ENCODE measurements around the gene PLA2G4B. TPM values are rescaled to one million over a fixed set of nuclear protein-coding genes. Genes with fewer than 3 reads are reported as not detected.

The PLA2G4B gene
- total RNA-seq, 3 donors from 2014 or later, result 3.6 to 5.5 (median 4.9) TPM

DNA sequence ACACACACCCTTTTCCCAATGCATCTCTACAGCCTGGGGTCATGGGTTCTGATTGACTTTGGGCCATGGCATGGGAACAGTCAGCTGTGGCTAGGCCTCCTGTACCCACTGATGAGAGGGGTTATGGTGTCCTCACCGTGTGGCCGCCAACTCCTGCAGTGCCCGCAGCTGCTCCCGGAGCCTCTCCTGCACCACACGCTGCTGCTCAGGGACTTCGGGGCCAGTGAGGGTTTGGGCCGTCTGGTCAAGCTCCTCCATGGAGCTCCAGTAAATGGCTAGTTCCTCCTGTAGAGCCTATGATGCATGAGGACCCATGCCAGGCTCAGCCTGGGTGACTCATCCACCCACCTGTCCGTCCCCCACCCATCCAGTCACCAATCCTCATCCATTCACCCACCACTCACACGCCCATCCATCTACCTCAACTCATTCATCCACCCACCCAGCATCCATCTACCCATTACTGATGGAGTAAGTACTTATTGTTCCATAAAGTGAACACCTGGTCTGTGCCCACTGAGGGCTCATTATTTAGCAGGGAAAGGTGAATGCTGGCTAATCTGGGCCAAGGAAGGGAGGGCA is 33.6 kb downstream of the PLA2G4B start:
- no peak overlapping the region for H3K4me3 Mint-ChIP-seq
- no peak for DNase-seq
- no peaks in the 10 kb centered on the region for H3K36me3 Mint-ChIP-seq (ENCODE audit: insufficient read depth)
- ATAC-seq, result no peak
- H3K4me1 Mint-ChIP-seq (ENCODE audit: low read depth), result peaks cover 6% of the 10 kb centered on the region
- no peaks in the 10 kb centered on the region for H3K27me3 Mint-ChIP-seq (ENCODE audit: low read depth)
- no peaks in the 10 kb centered on the region for H3K9me3 Mint-ChIP-seq

GRCh38 chr15:41873711-41874110 is 35.1 kb downstream of the PLA2G4B start:
- peaks cover 6% of the 10 kb centered on the region for H3K4me1 Mint-ChIP-seq (ENCODE audit: low read depth)
- H3K36me3 Mint-ChIP-seq (ENCODE audit: insufficient read depth), result no peaks in the 10 kb centered on the region
- no peaks in the 10 kb centered on the region for H3K27me3 Mint-ChIP-seq (ENCODE audit: low read depth)
- ATAC-seq (no peak), DNase-seq (no peak)
- no peaks in the 10 kb centered on the region for H3K9me3 Mint-ChIP-seq
- no peak overlapping the region for H3K4me3 Mint-ChIP-seq

DNA sequence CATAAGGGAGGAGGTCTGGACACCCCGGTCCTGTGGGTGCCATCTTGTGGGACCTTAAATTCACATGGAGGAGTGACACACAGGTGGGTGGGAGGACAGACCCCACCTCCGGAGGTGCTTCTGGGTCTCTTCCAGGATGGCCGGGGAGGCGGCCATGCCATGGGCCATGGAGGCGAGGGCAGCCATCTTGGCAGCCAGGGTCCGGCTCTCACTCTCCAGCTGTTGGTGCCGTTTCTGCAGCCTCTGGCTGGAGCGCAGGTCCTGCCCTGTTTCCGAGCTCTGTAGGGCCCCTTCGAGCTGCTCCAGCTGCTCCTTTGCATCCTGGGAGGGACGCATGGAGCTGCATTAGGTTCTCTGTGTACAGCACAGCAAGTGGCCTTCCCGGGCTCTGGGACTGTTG is 36.1 kb downstream of the PLA2G4B start:
- DNase-seq (no peak), ATAC-seq (no peak)
- H3K27me3 Mint-ChIP-seq (ENCODE audit: low read depth), result peaks cover 3% of the 10 kb centered on the region
- peaks cover 6% of the 10 kb centered on the region for H3K4me1 Mint-ChIP-seq (ENCODE audit: low read depth)
- H3K9me3 Mint-ChIP-seq, result no peaks in the 10 kb centered on the region
- no peaks in the 10 kb centered on the region for H3K36me3 Mint-ChIP-seq (ENCODE audit: insufficient read depth)
- no peak overlapping the region for H3K4me3 Mint-ChIP-seq

GRCh38 chr15:41876007-41876406 is 37.4 kb downstream of the PLA2G4B start:
- Mint-ChIP-seq H3K27me3 (ENCODE audit: low read depth) (peaks cover 9% of the 10 kb centered on the region), H3K9me3 (no peaks in the 10 kb centered on the region), H3K36me3 (ENCODE audit: insufficient read depth) (no peaks in the 10 kb centered on the region), H3K4me1 (ENCODE audit: low read depth) (peaks cover under 1% of the 10 kb centered on the region), H3K4me3 (no peak overlapping the region)
- ATAC-seq, result no peak
- DNase-seq, result no peak

DNA sequence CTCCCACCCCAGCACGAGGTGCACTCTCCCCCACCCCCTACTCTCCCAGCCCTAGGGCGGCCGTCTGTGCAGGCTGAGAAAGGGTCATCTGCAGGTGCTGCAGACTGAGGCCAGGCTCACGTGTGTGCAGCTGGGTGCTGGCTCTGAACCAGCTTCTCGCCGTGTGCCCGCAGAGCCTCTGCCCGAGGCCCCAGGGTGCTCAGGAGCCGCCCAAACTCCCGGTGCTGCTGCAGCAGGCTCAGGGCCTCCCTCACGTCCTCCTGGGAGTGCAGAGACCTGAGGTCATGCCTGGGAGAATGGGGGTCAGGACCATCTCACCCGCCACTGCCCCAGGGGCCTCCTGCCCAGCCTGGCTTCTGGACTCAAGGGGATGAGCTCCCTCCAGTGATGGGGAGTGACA is 38.0 kb downstream of the PLA2G4B start:
- ATAC-seq (no peak), DNase-seq (no peak)
- Mint-ChIP-seq H3K4me1 (ENCODE audit: low read depth) (peaks cover 4% of the 10 kb centered on the region), H3K27me3 (ENCODE audit: low read depth) (peaks cover 15% of the 10 kb centered on the region), H3K4me3 (no peak overlapping the region), H3K36me3 (ENCODE audit: insufficient read depth) (no peaks in the 10 kb centered on the region), H3K9me3 (no peaks in the 10 kb centered on the region)

DNA sequence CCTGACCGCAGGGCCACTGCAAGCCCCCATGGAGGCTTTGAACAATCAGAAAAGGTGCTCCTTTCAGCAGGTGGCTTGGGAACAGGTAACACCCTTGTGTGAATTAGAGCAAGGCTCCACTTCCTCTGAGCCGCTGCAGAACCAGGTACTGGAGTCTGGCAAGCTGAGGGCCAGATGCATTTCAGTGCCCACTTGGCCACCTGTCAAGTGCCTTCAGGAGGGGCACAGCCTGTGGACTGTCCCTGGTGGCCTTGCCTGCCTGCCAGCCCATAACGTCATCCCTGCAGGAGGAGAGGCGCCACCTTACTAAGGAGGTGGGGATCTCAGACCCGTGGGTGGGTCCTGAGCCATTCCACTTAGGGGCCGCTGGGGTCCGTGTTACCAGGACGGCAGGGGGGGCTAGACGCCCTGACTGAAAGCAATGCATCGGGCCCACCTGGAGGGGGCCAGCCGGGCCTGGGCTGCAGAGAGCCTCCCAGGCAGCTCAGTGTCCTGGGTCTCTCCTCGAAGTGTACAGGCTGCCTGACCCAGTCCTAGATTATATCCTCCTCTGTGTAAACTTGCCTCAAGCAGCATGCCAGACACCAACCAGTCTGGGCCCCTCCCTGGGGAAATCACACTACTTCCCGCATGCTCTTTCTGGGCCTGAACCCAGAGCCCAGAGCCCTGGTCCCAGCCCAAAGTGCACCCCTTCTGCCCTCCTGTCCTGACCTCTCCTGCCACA is 39.1 kb downstream of the PLA2G4B start:
- H3K27me3 Mint-ChIP-seq (ENCODE audit: low read depth), result peaks cover 15% of the 10 kb centered on the region
- no peak overlapping the region for H3K4me3 Mint-ChIP-seq
- ATAC-seq (no peak), DNase-seq (no peak)
- no peaks in the 10 kb centered on the region for H3K36me3 Mint-ChIP-seq (ENCODE audit: insufficient read depth)
- no peaks in the 10 kb centered on the region for H3K9me3 Mint-ChIP-seq
- H3K4me1 Mint-ChIP-seq (ENCODE audit: low read depth), result peaks cover 4% of the 10 kb centered on the region

DNA sequence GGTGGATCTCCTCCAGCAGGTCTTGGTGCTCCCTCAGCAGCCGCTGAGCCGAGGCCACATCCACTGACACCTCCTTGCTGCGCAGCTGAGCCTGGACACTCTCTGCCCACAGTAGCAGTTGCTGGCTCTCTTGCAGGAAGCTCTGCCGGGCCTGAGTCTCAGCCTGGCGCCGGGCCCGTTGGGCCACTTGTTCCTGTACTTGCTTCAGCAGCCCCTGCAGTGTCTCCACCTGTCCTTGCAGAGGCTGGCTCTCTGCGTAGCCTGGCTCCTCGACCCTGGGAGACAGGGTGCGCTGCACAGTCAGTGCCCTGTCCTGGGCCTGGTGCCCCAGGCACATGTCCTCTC is 39.7 kb downstream of the PLA2G4B start:
- ATAC-seq, result no peak
- Mint-ChIP-seq H3K4me1 (ENCODE audit: low read depth) (peaks cover 4% of the 10 kb centered on the region), H3K27me3 (ENCODE audit: low read depth) (peaks cover 15% of the 10 kb centered on the region), H3K36me3 (ENCODE audit: insufficient read depth) (no peaks in the 10 kb centered on the region), H3K4me3 (no peak overlapping the region), H3K9me3 (no peaks in the 10 kb centered on the region)
- DNase-seq, result no peak

DNA sequence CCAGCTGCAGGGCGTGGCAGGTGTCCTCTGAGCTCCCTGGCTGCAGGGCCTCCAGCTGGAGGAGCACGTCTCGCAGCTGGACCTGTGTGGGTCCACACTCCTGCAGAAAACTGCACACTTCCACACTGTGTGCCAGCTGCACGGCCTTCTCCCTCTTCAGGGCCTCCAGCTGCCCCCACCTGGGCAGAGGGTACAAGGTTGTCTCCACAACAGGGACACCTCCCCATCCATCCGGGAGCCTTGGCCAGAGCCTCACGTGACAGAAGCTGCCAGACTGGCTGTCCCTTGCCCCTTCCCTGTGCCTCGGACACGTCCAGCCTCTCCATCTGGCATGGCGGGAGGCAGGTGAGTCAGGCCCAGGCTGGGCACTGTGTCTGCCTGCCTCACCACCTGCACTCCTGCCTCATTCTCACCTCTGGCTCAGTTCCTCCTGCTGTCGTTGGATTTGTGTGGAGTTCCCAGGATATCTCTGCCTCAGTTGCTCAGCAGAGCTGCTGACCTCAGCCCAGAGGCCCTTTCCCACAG is 40.7 kb downstream of the PLA2G4B start:
- no peaks in the 10 kb centered on the region for H3K9me3 Mint-ChIP-seq
- DNase-seq (no peak), ATAC-seq (no peak)
- no peaks in the 10 kb centered on the region for H3K36me3 Mint-ChIP-seq (ENCODE audit: insufficient read depth)
- no peak overlapping the region for H3K4me3 Mint-ChIP-seq
- H3K4me1 Mint-ChIP-seq (ENCODE audit: low read depth), result peaks cover 4% of the 10 kb centered on the region
- peaks cover 16% of the 10 kb centered on the region for H3K27me3 Mint-ChIP-seq (ENCODE audit: low read depth)

DNA sequence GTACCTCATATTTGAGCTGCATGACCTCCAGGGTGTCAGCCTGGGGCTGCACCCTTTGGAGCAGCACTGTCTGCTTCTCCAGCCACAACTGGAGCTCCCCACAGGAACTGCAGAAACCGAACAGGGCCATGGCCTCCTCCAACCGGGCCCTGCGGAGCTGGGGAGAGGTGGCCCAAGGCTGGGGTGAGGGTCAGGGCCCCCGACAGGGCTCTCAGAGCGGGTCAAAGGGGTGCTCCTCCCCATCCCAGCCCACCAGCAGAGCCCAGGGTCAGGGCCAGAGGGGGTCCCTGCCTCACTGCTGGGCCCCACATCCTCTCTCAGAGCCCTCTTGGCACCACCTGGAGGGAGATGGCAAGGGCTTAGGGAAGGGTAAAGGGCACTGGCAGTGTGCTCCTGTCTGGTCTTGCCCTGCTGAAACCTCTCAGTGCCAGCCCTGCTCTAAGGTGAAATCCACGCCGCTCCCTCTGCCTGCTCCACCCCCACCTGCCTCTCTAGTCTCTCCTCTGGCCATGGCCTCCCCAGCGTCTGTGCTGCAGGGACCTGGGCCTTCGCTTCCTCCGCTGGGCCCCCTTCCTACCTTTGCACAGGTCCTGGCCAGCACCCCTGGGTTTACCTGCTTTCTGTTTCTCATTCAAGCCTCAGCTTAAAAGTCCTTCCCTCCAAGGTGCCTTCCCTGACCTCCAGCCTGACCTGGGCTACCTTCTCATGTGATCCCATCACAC is 41.7 kb downstream of the PLA2G4B start:
- DNase-seq, result no peak
- no peaks in the 10 kb centered on the region for H3K9me3 Mint-ChIP-seq
- peaks cover 17% of the 10 kb centered on the region for H3K27me3 Mint-ChIP-seq (ENCODE audit: low read depth)
- no peak overlapping the region for H3K4me3 Mint-ChIP-seq
- ATAC-seq, result no peak
- H3K36me3 Mint-ChIP-seq (ENCODE audit: insufficient read depth), result no peaks in the 10 kb centered on the region
- H3K4me1 Mint-ChIP-seq (ENCODE audit: low read depth), result peaks cover 4% of the 10 kb centered on the region

- H3K36me3 Mint-ChIP-seq (ENCODE audit: insufficient read depth), result no peaks in the 10 kb centered on the region
- H3K4me3 Mint-ChIP-seq, result peak overlapping the region; percentile 45
- DNase-seq (no peak), ATAC-seq (no peak)
- H3K27me3 Mint-ChIP-seq (ENCODE audit: low read depth), result peaks cover 17% of the 10 kb centered on the region
- no peaks in the 10 kb centered on the region for H3K9me3 Mint-ChIP-seq
- peaks cover 4% of the 10 kb centered on the region for H3K4me1 Mint-ChIP-seq (ENCODE audit: low read depth)
These were observed 42.4 kb downstream of the PLA2G4B start for GRCh38 chr15:41881086-41881485.

GRCh38 chr15:41881550-41881919 is 42.9 kb downstream of the PLA2G4B start:
- peak in 1 of 2 donors; percentile 7 for ATAC-seq
- H3K4me1 Mint-ChIP-seq (ENCODE audit: low read depth), result peaks cover 4% of the 10 kb centered on the region
- peaks cover 17% of the 10 kb centered on the region for H3K27me3 Mint-ChIP-seq (ENCODE audit: low read depth)
- DNase-seq, result no peak
- H3K36me3 Mint-ChIP-seq (ENCODE audit: insufficient read depth), result no peaks in the 10 kb centered on the region
- H3K9me3 Mint-ChIP-seq, result no peaks in the 10 kb centered on the region
- peak overlapping the region; percentile 45 for H3K4me3 Mint-ChIP-seq

- Mint-ChIP-seq H3K27me3 (ENCODE audit: low read depth) (peaks cover 17% of the 10 kb centered on the region), H3K9me3 (no peaks in the 10 kb centered on the region), H3K36me3 (ENCODE audit: insufficient read depth) (no peaks in the 10 kb centered on the region), H3K4me3 (no peak overlapping the region), H3K4me1 (ENCODE audit: low read depth) (peaks cover 4% of the 10 kb centered on the region)
- DNase-seq (no peak), ATAC-seq (peak; percentile 46 to 53)
These were observed 43.5 kb downstream of the PLA2G4B start for GRCh38 chr15:41881920-41882688.

GRCh38 chr15:41882689-41883483 is 44.2 kb downstream of the PLA2G4B start:
- H3K9me3 Mint-ChIP-seq, result no peaks in the 10 kb centered on the region
- H3K4me1 Mint-ChIP-seq (ENCODE audit: low read depth), result peaks cover 5% of the 10 kb centered on the region
- peaks cover 17% of the 10 kb centered on the region for H3K27me3 Mint-ChIP-seq (ENCODE audit: low read depth)
- H3K4me3 Mint-ChIP-seq, result no peak overlapping the region
- ATAC-seq (no peak), DNase-seq (no peak)
- no peaks in the 10 kb centered on the region for H3K36me3 Mint-ChIP-seq (ENCODE audit: insufficient read depth)

DNA sequence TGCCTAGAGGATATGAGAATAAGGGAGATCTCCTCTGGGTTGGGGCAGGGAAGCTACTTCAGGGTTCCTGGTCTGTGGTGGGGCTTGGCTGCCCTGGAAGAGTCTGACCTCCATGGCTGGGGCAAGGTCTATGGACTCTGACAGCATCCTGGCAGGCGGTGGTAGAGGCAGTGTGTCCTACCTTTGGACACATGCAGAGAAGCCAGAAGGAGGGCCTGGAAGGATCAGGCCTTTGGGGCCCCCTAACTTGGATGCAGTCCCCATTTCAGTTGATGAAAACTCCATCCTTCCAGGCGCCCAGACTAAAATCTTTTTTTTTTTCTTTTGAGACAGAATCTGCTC is 44.8 kb downstream of the PLA2G4B start:
- DNase-seq, result no peak
- Mint-ChIP-seq H3K4me1 (ENCODE audit: low read depth) (peaks cover 10% of the 10 kb centered on the region), H3K27me3 (ENCODE audit: low read depth) (peaks cover 17% of the 10 kb centered on the region), H3K9me3 (no peaks in the 10 kb centered on the region), H3K36me3 (ENCODE audit: insufficient read depth) (no peaks in the 10 kb centered on the region), H3K4me3 (no peak overlapping the region)
- no peak for ATAC-seq

Data from activated T-cell treated with anti-CD3 and anti-CD28 coated beads, Interleukin-2, amount 50 U/mL, for 4 hours (primary cell).